WTC11 (cell line): ENCODE results near the gene PHF13. TPM values are rescaled to one million over a fixed set of nuclear protein-coding genes. Genes with fewer than 3 reads are reported as not detected.

ENCODE experiments used
- ATAC-seq: fragments of 200-7000 bp; cut with Tn5 transposase; 2 replicates; pipeline ENCODE4 v1.10.0; 2021; ENCODE audit warnings: mild to moderate bottlenecking, moderate library complexity
- CTCF ChIA-PET: fragments of 300-600 bp; sonication (Branson Sonifier 250); formaldehyde crosslinking; loops from one replicate; lab custom pipeline; 2021; ENCODE audit warnings: antibody characterized with exemption; lab: Charles Lee
- POLR2A ChIA-PET: fragments of 350-600 bp; sonication (Branson Sonifier 250); formaldehyde crosslinking; loops from one replicate; lab custom pipeline; 2021; ENCODE audit warnings: antibody characterized with exemption; lab: Charles Lee
- DNase-seq: peaks from one replicate; pipeline ENCODE4 v3.0.0; 2021; ENCODE audit warnings: low spot score
- H3K27ac Mint-ChIP-seq: 2 replicates; pipeline ENCODE4 v1.8.0; 2021; ENCODE audit warnings: mixed read lengths
- H3K27me3 Mint-ChIP-seq: 2 replicates; pipeline ENCODE4 v1.8.0; 2021; ENCODE audit warnings: low read depth, mild to moderate bottlenecking, moderate library complexity, mixed read lengths
- H3K36me3 Mint-ChIP-seq: 2 replicates; pipeline ENCODE4 v1.8.0; 2021; ENCODE audit warnings: mixed read lengths
- H3K4me1 Mint-ChIP-seq: 2 replicates; pipeline ENCODE4 v1.8.0; 2022; ENCODE audit warnings: mixed read lengths
- H3K4me3 Mint-ChIP-seq: 2 replicates; pipeline ENCODE4 v1.8.0; 2021; ENCODE audit warnings: mild to moderate bottlenecking, moderate library complexity, mixed read lengths
- H3K9me3 Mint-ChIP-seq: 2 replicates; pipeline ENCODE4 v1.8.0; 2021; ENCODE audit warnings: mixed read lengths
- HMGA2 ChIP-seq: fragments of 250-450 bp; sonication (Bioruptor Pico); IDR thresholded peaks from 2 replicates; pipeline ENCODE4 v1.4.0; 2021; ENCODE audit warnings: mild to moderate bottlenecking, moderate library complexity
- IRF2 ChIP-seq: sonication (generic); formaldehyde crosslinking; IDR thresholded peaks from 2 replicates; pipeline ENCODE4 v1.8.0; 2022; ENCODE audit warnings: low read depth, missing genetic modification reagents, borderline replicate concordance
- NFATC4 ChIP-seq: fragments of 250-450 bp; sonication (Bioruptor Pico); IDR thresholded peaks from 2 replicates; pipeline ENCODE4 v1.9.0; 2021; ENCODE audit warnings: mild to moderate bottlenecking
- NFE2L1 ChIP-seq: sonication (generic); formaldehyde crosslinking; IDR thresholded peaks from 2 replicates; pipeline ENCODE4 v1.8.1; 2023; ENCODE audit warnings: missing genetic modification reagents
- NR2C2 ChIP-seq: sonication (generic); formaldehyde crosslinking; IDR thresholded peaks from 2 replicates; pipeline ENCODE4 v1.8.0; 2022; ENCODE audit warnings: mild to moderate bottlenecking, missing genetic modification reagents
- NR3C1 ChIP-seq: sonication (generic); formaldehyde crosslinking; conservative IDR thresholded peaks from 2 replicates; pipeline ENCODE4 v1.8.1; 2023; ENCODE audit warnings: low read depth, mild to moderate bottlenecking, missing genetic modification reagents
- RORB ChIP-seq: fragments of 250-450 bp; sonication (Bioruptor Pico); IDR thresholded peaks from 2 replicates; pipeline ENCODE4 v1.9.0; 2021; ENCODE audit warnings: mild to moderate bottlenecking
- SMAD3 ChIP-seq: sonication (generic); formaldehyde crosslinking; IDR thresholded peaks from 2 replicates; pipeline ENCODE4 v1.8.0; 2022; ENCODE audit warnings: missing genetic modification reagents, mild to moderate bottlenecking, borderline replicate concordance
- SMAD4 ChIP-seq: sonication (generic); formaldehyde crosslinking; IDR thresholded peaks from 2 replicates; pipeline ENCODE4 v1.8.0; 2022; ENCODE audit warnings: mild to moderate bottlenecking, missing genetic modification reagents
- SOX15 ChIP-seq: fragments of 250-450 bp; sonication (Bioruptor Pico); IDR thresholded peaks from 2 replicates; pipeline ENCODE4 v1.9.0; 2021; ENCODE audit warnings: mild to moderate bottlenecking
- TEAD4 ChIP-seq: sonication (generic); formaldehyde crosslinking; IDR thresholded peaks from 2 replicates; pipeline ENCODE4 v1.8.0; 2022; ENCODE audit warnings: mild to moderate bottlenecking, missing genetic modification reagents
- ZNF232 ChIP-seq: sonication (generic); formaldehyde crosslinking; IDR thresholded peaks from 2 replicates; pipeline ENCODE4 v1.8.0; 2022; ENCODE audit warnings: mild to moderate bottlenecking, missing genetic modification reagents
- ZNF396 ChIP-seq: fragments of 250-450 bp; sonication (Bioruptor Pico); IDR thresholded peaks from 2 replicates; pipeline ENCODE4 v1.8.0; 2021; ENCODE audit warnings: mild to moderate bottlenecking, moderate library complexity, borderline replicate concordance
- total RNA-seq: library from RNA; stranded (reverse); gene quantifications from 3 replicates; pipeline ENCODE4 v1.2.3, GENCODE V29; 2021
- TF ChIP-seq, protein P1 (sequence below): sonication (generic); formaldehyde crosslinking; IDR thresholded peaks from 2 replicates; pipeline ENCODE4 v1.8.0; 2022; ENCODE audit warnings: missing genetic modification reagents
- TF ChIP-seq, protein P2 (sequence below): sonication (generic); formaldehyde crosslinking; conservative IDR thresholded peaks from 2 replicates; pipeline ENCODE4 v1.8.1; 2023; ENCODE audit warnings: mild to moderate bottlenecking, low read depth, missing genetic modification reagents, moderate library complexity
- TF ChIP-seq, protein P3 (sequence below): fragments of 250-450 bp; sonication (Bioruptor Pico); IDR thresholded peaks from 2 replicates; pipeline ENCODE4 v1.9.0; 2021; ENCODE audit warnings: moderate library complexity, mild to moderate bottlenecking, inconsistent platforms, borderline replicate concordance
- TF ChIP-seq, protein P4 (sequence below): sonication (generic); formaldehyde crosslinking; IDR thresholded peaks from 2 replicates; pipeline ENCODE4 v1.8.1; 2023; ENCODE audit warnings: mild to moderate bottlenecking, missing genetic modification reagents
- TF ChIP-seq, protein P5 (sequence below): sonication (generic); formaldehyde crosslinking; IDR thresholded peaks from 2 replicates; pipeline ENCODE4 v1.8.0; 2022; ENCODE audit warnings: mild to moderate bottlenecking, missing genetic modification reagents
- TF ChIP-seq, protein P6 (sequence below): sonication (generic); formaldehyde crosslinking; IDR thresholded peaks from 2 replicates; pipeline ENCODE4 v1.8.1; 2022; ENCODE audit warnings: missing genetic modification reagents, borderline replicate concordance
- TF ChIP-seq, protein P7 (sequence below): fragments of 250-450 bp; sonication (Bioruptor Pico); IDR thresholded peaks from 2 replicates; pipeline ENCODE4 v1.9.0; 2021; ENCODE audit warnings: mild to moderate bottlenecking
- TF ChIP-seq, protein P8 (sequence below): sonication (generic); formaldehyde crosslinking; IDR thresholded peaks from 2 replicates; pipeline ENCODE4 v1.8.1; 2023; ENCODE audit warnings: mild to moderate bottlenecking, missing genetic modification reagents, moderate library complexity

The PHF13 gene
- total RNA-seq, 1 experiment from 2014 or later, result 39.6 TPM

DNA sequence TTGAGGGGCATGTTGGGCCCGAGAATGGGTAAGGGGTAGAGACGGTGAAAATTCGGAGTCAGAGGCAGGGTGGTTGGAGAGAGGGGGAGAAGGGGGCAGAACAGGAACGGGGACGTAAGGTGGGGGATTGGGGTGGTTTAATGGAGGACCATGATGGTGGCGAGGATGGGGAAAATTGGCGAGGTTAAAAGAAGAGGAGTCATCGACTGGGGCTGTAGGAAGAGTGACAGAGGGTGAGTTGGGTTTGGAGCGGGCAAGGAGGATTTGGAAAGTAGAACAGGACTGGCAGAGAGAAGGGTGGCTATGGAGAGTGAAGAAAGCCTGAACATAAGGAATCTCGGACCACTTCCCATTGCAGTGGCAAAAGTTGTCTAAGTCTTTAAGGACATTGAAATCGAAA is 44.5 kb upstream of the PHF13 start:
- H3K4me3 Mint-ChIP-seq, result no peak overlapping the region
- no peak for ATAC-seq
- no peak for TF ChIP-seq SOX15 (CRISPR knock-in tag)
- TF ChIP-seq SMAD4 (CRISPR knock-in tag), result no peak
- TF ChIP-seq RORB, result no peak
- TF ChIP-seq ZNF396 (CRISPR knock-in tag), result no peak
- TF ChIP-seq, protein P1, sequence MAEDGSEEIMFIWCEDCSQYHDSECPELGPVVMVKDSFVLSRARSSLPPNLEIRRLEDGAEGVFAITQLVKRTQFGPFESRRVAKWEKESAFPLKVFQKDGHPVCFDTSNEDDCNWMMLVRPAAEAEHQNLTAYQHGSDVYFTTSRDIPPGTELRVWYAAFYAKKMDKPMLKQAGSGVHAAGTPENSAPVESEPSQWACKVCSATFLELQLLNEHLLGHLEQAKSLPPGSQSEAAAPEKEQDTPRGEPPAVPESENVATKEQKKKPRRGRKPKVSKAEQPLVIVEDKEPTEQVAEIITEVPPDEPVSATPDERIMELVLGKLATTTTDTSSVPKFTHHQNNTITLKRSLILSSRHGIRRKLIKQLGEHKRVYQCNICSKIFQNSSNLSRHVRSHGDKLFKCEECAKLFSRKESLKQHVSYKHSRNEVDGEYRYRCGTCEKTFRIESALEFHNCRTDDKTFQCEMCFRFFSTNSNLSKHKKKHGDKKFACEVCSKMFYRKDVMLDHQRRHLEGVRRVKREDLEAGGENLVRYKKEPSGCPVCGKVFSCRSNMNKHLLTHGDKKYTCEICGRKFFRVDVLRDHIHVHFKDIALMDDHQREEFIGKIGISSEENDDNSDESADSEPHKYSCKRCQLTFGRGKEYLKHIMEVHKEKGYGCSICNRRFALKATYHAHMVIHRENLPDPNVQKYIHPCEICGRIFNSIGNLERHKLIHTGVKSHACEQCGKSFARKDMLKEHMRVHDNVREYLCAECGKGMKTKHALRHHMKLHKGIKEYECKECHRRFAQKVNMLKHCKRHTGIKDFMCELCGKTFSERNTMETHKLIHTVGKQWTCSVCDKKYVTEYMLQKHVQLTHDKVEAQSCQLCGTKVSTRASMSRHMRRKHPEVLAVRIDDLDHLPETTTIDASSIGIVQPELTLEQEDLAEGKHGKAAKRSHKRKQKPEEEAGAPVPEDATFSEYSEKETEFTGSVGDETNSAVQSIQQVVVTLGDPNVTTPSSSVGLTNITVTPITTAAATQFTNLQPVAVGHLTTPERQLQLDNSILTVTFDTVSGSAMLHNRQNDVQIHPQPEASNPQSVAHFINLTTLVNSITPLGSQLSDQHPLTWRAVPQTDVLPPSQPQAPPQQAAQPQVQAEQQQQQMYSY (CRISPR knock-in tag), result no peak
- TF ChIP-seq, all 79 proteins: peak for 0
- Mint-ChIP-seq H3K27me3 (peaks cover 31% of the 10 kb centered on the region), H3K9me3 (peaks cover 6% of the 10 kb centered on the region), H3K27ac (no peak overlapping the region), H3K36me3 (no peaks in the 10 kb centered on the region), H3K4me1 (no peaks in the 10 kb centered on the region)
- ChIA-PET CTCF (no interaction called here), POLR2A (no interaction called here)
- DNase-seq, result no peak

DNA sequence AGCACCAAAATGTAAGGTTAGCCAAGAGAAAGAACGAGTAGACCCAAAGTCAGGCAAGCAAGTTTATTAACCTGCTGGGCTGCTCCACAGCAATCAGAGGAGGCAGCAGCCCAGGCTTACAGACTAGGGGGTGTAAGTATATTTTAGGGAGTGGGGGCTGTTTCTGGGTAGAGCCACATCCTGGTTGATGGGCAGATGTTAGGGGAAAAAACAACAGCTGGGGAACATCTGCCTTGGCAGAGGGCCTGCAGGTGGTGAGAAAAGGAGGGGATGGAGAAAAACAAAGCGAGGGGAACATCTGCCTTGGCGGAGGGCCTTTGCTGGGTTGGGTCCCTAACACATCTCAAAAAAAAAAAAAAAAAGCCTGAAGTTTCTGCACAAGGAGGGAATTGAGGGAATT is 43.4 kb upstream of the PHF13 start:
- Mint-ChIP-seq H3K9me3 (peaks cover 6% of the 10 kb centered on the region), H3K27me3 (peaks cover 31% of the 10 kb centered on the region), H3K4me3 (no peak overlapping the region), H3K27ac (no peak overlapping the region), H3K4me1 (no peaks in the 10 kb centered on the region), H3K36me3 (no peaks in the 10 kb centered on the region)
- DNase-seq (no peak), ATAC-seq (no peak)
- POLR2A ChIA-PET, result no interaction called here
- CTCF ChIA-PET, result no interaction called here
- TF ChIP-seq, protein P2, sequence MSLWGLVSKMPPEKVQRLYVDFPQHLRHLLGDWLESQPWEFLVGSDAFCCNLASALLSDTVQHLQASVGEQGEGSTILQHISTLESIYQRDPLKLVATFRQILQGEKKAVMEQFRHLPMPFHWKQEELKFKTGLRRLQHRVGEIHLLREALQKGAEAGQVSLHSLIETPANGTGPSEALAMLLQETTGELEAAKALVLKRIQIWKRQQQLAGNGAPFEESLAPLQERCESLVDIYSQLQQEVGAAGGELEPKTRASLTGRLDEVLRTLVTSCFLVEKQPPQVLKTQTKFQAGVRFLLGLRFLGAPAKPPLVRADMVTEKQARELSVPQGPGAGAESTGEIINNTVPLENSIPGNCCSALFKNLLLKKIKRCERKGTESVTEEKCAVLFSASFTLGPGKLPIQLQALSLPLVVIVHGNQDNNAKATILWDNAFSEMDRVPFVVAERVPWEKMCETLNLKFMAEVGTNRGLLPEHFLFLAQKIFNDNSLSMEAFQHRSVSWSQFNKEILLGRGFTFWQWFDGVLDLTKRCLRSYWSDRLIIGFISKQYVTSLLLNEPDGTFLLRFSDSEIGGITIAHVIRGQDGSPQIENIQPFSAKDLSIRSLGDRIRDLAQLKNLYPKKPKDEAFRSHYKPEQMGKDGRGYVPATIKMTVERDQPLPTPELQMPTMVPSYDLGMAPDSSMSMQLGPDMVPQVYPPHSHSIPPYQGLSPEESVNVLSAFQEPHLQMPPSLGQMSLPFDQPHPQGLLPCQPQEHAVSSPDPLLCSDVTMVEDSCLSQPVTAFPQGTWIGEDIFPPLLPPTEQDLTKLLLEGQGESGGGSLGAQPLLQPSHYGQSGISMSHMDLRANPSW, result no peak
- TF ChIP-seq TEAD4 (CRISPR knock-in tag) (no peak), NFE2L1 (no peak), SMAD3 (CRISPR knock-in tag) (no peak), HMGA2 (CRISPR knock-in tag) (no peak), ZNF232 (CRISPR knock-in tag) (no peak), NR3C1 (no peak), NR2C2 (CRISPR knock-in tag) (no peak), IRF2 (CRISPR knock-in tag) (no peak), RORB (no peak), NFATC4 (no peak)
- TF ChIP-seq, protein P3, sequence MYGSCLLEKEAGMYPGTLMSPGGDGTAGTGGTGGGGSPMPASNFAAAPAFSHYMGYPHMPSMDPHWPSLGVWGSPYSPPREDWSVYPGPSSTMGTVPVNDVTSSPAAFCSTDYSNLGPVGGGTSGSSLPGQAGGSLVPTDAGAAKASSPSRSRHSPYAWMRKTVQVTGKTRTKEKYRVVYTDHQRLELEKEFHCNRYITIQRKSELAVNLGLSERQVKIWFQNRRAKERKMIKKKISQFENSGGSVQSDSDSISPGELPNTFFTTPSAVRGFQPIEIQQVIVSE (CRISPR knock-in tag), result no peak
- TF ChIP-seq, protein P4, sequence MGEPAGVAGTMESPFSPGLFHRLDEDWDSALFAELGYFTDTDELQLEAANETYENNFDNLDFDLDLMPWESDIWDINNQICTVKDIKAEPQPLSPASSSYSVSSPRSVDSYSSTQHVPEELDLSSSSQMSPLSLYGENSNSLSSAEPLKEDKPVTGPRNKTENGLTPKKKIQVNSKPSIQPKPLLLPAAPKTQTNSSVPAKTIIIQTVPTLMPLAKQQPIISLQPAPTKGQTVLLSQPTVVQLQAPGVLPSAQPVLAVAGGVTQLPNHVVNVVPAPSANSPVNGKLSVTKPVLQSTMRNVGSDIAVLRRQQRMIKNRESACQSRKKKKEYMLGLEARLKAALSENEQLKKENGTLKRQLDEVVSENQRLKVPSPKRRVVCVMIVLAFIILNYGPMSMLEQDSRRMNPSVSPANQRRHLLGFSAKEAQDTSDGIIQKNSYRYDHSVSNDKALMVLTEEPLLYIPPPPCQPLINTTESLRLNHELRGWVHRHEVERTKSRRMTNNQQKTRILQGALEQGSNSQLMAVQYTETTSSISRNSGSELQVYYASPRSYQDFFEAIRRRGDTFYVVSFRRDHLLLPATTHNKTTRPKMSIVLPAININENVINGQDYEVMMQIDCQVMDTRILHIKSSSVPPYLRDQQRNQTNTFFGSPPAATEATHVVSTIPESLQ (CRISPR knock-in tag), result no peak
- TF ChIP-seq, protein P5, sequence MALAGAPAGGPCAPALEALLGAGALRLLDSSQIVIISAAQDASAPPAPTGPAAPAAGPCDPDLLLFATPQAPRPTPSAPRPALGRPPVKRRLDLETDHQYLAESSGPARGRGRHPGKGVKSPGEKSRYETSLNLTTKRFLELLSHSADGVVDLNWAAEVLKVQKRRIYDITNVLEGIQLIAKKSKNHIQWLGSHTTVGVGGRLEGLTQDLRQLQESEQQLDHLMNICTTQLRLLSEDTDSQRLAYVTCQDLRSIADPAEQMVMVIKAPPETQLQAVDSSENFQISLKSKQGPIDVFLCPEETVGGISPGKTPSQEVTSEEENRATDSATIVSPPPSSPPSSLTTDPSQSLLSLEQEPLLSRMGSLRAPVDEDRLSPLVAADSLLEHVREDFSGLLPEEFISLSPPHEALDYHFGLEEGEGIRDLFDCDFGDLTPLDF, result no peak
- TF ChIP-seq, protein P6, sequence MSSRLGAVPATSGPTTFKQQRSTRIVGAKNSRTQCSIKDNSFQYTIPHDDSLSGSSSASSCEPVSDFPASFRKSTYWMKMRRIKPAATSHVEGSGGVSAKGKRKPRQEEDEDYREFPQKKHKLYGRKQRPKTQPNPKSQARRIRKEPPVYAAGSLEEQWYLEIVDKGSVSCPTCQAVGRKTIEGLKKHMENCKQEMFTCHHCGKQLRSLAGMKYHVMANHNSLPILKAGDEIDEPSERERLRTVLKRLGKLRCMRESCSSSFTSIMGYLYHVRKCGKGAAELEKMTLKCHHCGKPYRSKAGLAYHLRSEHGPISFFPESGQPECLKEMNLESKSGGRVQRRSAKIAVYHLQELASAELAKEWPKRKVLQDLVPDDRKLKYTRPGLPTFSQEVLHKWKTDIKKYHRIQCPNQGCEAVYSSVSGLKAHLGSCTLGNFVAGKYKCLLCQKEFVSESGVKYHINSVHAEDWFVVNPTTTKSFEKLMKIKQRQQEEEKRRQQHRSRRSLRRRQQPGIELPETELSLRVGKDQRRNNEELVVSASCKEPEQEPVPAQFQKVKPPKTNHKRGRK, result no peak
- TF ChIP-seq, protein P7, sequence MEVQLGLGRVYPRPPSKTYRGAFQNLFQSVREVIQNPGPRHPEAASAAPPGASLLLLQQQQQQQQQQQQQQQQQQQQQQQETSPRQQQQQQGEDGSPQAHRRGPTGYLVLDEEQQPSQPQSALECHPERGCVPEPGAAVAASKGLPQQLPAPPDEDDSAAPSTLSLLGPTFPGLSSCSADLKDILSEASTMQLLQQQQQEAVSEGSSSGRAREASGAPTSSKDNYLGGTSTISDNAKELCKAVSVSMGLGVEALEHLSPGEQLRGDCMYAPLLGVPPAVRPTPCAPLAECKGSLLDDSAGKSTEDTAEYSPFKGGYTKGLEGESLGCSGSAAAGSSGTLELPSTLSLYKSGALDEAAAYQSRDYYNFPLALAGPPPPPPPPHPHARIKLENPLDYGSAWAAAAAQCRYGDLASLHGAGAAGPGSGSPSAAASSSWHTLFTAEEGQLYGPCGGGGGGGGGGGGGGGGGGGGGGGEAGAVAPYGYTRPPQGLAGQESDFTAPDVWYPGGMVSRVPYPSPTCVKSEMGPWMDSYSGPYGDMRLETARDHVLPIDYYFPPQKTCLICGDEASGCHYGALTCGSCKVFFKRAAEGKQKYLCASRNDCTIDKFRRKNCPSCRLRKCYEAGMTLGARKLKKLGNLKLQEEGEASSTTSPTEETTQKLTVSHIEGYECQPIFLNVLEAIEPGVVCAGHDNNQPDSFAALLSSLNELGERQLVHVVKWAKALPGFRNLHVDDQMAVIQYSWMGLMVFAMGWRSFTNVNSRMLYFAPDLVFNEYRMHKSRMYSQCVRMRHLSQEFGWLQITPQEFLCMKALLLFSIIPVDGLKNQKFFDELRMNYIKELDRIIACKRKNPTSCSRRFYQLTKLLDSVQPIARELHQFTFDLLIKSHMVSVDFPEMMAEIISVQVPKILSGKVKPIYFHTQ (CRISPR knock-in tag), result no peak
- TF ChIP-seq, protein P8, sequence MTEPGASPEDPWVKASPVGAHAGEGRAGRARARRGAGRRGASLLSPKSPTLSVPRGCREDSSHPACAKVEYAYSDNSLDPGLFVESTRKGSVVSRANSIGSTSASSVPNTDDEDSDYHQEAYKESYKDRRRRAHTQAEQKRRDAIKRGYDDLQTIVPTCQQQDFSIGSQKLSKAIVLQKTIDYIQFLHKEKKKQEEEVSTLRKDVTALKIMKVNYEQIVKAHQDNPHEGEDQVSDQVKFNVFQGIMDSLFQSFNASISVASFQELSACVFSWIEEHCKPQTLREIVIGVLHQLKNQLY, result no peak
